ENCODE results near the gene ZDHHC14.
"Not testable (repeated sequence)": the region's sequence is repeated elsewhere in the genome, so short reads cannot be mapped to it uniquely, and the experiment has no call there.

ZDHHC14 gene

GRCh38 chr6:157574851-157575424 lies 193.9 kb downstream of the ZDHHC14 start:
- DNase-seq (ENCODE audit: low spot score): no peak

- DNase-seq (ENCODE audit: low spot score): no peak
These were observed 194.6 kb downstream of the ZDHHC14 start for GRCh38 chr6:157575436-157576145.

GRCh38 chr6:157576991-157577390 lies 196.0 kb downstream of the ZDHHC14 start:
- DNase-seq (ENCODE audit: low spot score): not testable (repeated sequence)

- DNase-seq (ENCODE audit: low spot score): not testable (repeated sequence)
These were observed 197.5 kb downstream of the ZDHHC14 start for GRCh38 chr6:157578527-157578926.

- DNase-seq (ENCODE audit: low spot score): peak; percentile 21
These were observed 198.6 kb downstream of the ZDHHC14 start for GRCh38 chr6:157579467-157580031.

- no peak for DNase-seq (ENCODE audit: low spot score)
These were observed 203.0 kb downstream of the ZDHHC14 start for GRCh38 chr6:157584036-157584435.

- DNase-seq (ENCODE audit: low spot score): no peak
These were observed 204.5 kb downstream of the ZDHHC14 start for GRCh38 chr6:157585274-157586087.

- no peak for DNase-seq (ENCODE audit: low spot score)
These were observed 205.1 kb downstream of the ZDHHC14 start for GRCh38 chr6:157586088-157586414.

GRCh38 chr6:157586476-157587126 lies 205.6 kb downstream of the ZDHHC14 start:
- no peak for DNase-seq (ENCODE audit: low spot score)

GRCh38 chr6:157587127-157587926 lies 206.3 kb downstream of the ZDHHC14 start:
- no peak for DNase-seq (ENCODE audit: low spot score)

GRCh38 chr6:157590654-157591053 lies 209.7 kb downstream of the ZDHHC14 start:
- not testable (repeated sequence) for DNase-seq (ENCODE audit: low spot score)

GRCh38 chr6:157592541-157592940 lies 211.6 kb downstream of the ZDHHC14 start:
- DNase-seq (ENCODE audit: low spot score): no peak

- no peak for DNase-seq (ENCODE audit: low spot score)
These were observed 212.0 kb downstream of the ZDHHC14 start for GRCh38 chr6:157592980-157593379.

- DNase-seq (ENCODE audit: low spot score): no peak
These were observed 212.6 kb downstream of the ZDHHC14 start for GRCh38 chr6:157593596-157593995.

- DNase-seq (ENCODE audit: low spot score): no peak
These were observed 213.3 kb downstream of the ZDHHC14 start for GRCh38 chr6:157594292-157594691.

- no peak for DNase-seq (ENCODE audit: low spot score)
These were observed 214.8 kb downstream of the ZDHHC14 start for GRCh38 chr6:157595768-157596167.

- DNase-seq (ENCODE audit: low spot score): no peak
These were observed 215.5 kb downstream of the ZDHHC14 start for GRCh38 chr6:157596461-157596860.

GRCh38 chr6:157596886-157597285 lies 215.9 kb downstream of the ZDHHC14 start:
- no peak for DNase-seq (ENCODE audit: low spot score)

GRCh38 chr6:157597461-157598312 lies 216.7 kb downstream of the ZDHHC14 start:
- no peak for DNase-seq (ENCODE audit: low spot score)

- no peak for DNase-seq (ENCODE audit: low spot score)
These were observed 218.2 kb downstream of the ZDHHC14 start for GRCh38 chr6:157599191-157599590.

All from kidney capillary endothelial cell (primary cell).